OCI-M1 (cell line): Measurements from ENCODE around the gene NSMF.

Experiments used
- DNase-seq: peaks from one replicate; lab custom pipeline; 2025; lab: John Stamatoyannopoulos, UW

The NSMF gene, protein sequence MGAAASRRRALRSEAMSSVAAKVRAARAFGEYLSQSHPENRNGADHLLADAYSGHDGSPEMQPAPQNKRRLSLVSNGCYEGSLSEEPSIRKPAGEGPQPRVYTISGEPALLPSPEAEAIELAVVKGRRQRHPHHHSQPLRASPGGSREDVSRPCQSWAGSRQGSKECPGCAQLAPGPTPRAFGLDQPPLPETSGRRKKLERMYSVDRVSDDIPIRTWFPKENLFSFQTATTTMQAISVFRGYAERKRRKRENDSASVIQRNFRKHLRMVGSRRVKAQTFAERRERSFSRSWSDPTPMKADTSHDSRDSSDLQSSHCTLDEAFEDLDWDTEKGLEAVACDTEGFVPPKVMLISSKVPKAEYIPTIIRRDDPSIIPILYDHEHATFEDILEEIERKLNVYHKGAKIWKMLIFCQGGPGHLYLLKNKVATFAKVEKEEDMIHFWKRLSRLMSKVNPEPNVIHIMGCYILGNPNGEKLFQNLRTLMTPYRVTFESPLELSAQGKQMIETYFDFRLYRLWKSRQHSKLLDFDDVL

GRCh38 chr9:137459152-137459600 is at the start of gene NSMF:
NSMF (minus strand) TSS chr9:137459334; CDS start chr9:137459102, 232 bp downstream.
- DNase-seq: peak; percentile 94

DNA sequence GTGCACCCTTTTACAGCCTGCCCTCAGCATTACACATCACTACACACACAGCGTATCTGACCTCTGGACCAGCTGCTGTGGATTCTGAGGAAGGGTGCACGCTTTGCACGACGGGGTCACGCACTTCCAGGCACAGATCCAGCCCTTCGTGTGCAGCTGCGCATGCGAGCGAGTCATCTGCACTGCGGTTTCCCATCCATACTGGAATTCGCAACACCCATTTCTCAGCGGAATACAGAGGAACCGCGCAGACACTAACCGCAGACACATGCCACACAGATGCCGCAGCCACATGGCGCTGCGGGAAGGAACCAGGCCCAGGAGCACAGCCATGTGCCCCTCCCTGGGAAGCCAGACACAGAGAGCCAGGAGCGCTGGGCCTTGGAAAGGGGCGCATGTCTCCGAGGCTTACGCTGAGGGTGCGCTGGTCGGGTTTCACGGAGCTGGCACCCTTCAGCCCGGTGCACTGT is 47.6 kb upstream of the NSMF start:
- no peak for DNase-seq

- no peak for DNase-seq
Measured at GRCh38 chr9:137506274-137506673, 47.1 kb upstream of the NSMF start.

GRCh38 chr9:137505421-137506140 is 46.4 kb upstream of the NSMF start:
- DNase-seq: no peak

DNA sequence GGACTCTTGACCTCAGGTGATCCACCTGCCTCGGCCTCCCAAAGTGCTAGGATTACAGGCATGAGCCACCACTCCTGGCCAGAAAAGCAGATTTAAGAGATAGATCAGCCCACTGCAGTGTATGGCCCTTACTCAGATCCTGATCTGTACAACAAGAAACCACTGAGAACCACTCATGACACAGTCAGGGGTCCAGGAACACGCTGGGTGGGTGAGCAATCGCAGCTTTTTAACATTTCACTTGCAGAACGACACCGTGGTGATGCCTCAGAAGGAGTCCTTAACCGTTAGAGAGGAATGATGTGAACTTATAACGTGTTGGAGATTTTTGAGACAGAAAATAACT is 45.3 kb upstream of the NSMF start:
- no peak for DNase-seq

DNA sequence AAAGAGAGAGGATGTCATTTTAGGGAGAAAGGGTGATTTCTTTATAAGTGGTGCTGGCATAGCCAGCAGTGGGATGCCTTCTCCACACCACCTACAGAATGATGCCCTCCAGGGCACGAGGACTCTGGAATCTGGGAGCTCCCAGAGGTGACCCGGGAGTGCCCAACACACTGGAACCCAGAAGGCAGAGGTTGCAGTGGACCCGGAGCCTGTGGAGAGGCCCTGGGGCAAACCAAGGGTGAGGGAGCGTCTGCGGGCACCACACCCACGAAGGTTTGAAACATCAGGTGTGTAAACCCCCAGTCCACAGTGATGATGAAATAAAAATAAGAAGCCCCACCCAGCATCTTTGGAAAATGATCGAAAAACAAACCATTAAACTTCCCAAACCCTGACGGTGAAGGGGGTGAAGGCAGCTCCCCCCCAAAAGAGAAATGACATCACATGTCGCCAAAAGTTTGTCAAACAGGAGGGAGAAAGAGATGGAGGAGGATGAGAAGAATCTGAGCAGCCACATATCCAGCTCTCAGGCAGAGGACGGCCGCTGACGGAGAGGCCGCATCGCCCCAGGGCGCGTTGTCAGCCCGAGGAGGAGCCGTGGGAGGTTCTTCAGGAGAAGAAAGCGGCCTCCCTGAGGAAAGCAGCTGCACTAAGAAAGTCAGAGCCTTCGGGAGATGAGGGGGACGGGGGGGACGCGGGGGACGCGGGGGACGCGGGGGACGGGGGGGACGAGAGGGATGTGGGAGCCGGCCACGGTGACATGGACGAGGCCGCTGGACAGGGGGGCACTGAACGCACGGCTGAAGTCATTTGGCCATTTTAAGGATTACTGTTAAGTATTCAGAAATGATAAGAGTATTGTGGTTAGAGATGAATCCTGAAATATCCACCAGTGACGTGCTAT is 43.1 kb upstream of the NSMF start:
- no peak for DNase-seq

GRCh38 chr9:137501457-137501856 is 42.3 kb upstream of the NSMF start:
- DNase-seq: no peak

- no peak for DNase-seq
Measured at GRCh38 chr9:137500666-137501397, 41.7 kb upstream of the NSMF start.

- DNase-seq: no peak
Measured at GRCh38 chr9:137499858-137500661, 40.9 kb upstream of the NSMF start.

DNA sequence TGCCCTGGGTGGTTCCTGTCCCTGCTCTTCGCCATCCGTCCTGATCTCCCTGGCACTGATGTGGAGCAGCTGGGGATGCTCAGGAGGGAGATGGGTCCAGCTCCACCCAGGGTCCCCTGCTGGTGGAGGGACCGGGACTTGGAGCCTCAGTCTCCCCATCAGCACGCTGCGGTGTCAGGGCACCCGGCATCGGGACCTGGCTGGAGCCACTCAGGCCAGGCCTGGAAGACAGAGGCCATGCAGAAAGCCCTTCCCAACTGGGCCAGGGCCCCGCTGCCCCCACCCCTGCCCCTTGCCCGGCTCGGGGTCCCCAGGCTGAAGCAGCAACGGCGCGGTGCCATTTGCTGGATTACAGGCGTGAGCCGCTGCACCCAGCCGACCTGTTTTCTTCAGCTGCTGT is 40.3 kb upstream of the NSMF start:
- no peak for DNase-seq

DNA sequence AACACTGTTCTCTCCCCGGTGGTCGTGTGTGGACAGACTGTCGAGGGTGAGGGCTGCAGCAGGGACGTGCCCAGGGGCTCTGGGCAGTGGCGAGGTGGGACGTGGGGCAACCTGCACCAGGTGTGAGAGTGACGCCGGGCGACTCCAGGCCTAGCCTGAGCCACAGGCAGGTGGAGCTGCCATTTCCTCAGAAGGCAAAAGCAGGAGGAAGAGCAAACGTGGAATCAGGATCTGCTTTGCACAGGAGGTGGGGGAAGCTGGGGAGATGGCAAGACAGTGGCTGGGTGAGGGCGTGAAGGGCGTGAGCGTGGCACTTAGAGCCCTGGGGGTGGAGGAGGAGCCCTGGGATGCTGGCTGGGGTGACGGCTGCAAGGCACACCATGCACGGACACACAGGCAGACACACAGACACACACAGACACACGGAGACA is 39.6 kb upstream of the NSMF start:
- DNase-seq: no peak

DNA sequence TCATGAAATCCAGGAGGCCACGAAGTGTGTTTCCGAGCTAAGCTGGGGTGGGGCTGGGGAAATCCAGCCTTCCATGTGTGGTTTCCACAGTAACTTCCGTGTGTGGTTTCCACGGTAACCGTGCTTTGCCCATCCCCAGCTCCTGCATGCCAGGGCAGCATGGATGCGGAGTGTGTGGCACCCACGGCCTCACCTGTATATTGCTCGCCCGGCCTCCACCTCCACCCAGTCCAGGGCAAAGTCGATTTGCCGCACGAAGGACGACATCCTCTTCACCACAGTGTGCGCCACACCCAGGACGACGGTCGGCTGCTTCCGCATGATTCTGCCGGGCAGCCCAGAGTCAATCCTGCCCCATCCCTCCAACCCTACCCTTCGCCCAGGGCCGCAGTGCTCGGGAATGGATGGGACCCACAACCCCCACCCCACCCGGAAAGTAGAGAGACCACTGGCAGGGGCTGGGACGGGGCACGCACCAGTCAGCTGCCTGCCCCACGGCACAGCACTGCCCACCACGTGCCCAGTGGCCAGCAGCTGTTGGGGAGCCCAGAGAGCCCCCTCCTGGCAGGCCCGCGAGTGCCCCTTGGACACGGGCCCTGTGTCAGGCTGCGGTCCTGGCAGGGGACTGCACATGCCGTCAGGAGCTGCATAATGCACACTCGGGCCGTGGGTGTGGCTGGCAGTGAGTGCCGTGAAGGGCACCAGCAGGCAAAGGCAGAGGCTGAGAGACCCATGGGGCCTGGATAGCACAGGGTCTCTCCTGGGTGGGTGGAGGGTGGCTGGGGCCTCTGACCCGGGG is 39.0 kb upstream of the NSMF start:
- no peak for DNase-seq

DNA sequence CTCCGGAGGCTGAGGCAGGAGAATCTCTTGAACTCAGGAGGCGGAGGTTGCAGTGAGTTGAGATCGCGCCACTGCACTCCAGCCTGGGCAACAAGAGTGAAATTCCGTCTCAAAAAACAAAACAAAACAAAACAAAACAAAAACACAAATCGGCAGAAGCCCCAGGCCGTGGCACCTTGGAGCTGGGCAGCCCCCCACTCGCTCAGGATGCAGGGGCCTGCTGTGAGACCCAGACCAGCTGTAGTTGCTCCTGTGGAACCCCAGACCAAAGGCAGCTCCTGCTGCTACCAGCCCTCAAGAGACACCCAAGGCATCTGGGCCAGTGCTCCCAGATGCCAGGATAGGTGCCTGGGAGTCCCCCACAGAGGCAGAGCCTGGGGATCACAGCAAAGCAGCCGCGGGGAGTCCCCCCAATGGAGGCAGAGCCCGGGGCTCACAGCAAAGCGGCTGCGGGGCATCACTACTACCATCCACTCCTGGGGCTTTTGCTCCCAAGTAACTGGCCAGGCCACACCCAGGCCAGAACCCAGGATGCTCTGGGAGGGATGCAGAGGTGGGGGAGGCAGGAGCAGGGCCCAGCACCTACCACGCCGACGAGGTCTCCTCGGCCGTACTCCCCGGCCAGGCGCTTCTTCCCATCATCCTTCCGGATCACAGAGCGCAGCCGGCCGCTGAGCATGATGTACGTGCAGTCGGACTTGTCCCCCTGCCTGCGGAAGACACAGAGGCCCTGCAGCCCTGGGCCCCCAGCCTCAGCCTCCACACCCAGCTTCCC is 37.7 kb upstream of the NSMF start:
- DNase-seq: no peak

- DNase-seq: no peak
Measured at GRCh38 chr9:137494550-137495351, 35.6 kb upstream of the NSMF start.

DNA sequence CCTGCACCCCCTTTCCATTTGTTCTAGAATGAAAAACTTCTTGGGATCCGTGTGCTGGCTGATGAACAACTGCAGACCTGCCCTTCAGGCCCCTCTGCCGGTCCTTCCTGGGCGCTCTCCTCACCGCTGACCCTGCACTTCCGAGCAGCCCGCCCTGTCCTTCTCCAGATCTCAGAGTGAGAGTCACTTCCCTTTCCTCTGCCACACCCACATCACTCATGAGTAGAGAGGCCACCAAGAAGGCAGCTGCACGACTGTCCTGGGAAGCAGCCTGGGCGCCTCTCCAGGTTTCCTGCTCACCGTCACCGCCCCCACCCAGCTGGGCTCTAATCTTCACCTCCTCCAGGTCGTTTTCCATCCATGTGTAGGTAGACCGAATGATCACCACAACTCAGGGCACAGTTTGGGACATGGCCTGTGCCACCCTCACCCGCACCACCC is 35.0 kb upstream of the NSMF start:
- peak; percentile 6 for DNase-seq

- no peak for DNase-seq
Measured at GRCh38 chr9:137493364-137494103, 34.4 kb upstream of the NSMF start.
